ENCODE results near the gene SORCS2.

DNA sequence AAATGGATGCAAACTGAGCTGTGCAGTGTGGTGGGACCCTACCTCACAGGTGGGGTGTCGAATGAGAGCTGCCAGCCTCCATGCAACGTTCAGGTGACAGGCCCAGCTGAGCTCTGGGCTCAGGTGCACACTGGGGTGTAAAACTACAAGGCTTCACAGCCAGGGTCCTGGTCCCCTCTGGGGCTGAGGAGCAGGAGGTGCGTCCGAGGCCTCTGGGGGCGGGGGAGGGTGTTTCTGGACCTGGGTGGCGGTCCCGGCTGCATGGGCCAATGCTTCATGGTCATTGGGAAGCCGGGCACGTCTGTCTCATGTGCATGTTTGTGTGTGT is 26.5 kb upstream of the SORCS2 start:
- TF ChIP-seq, protein P1, sequence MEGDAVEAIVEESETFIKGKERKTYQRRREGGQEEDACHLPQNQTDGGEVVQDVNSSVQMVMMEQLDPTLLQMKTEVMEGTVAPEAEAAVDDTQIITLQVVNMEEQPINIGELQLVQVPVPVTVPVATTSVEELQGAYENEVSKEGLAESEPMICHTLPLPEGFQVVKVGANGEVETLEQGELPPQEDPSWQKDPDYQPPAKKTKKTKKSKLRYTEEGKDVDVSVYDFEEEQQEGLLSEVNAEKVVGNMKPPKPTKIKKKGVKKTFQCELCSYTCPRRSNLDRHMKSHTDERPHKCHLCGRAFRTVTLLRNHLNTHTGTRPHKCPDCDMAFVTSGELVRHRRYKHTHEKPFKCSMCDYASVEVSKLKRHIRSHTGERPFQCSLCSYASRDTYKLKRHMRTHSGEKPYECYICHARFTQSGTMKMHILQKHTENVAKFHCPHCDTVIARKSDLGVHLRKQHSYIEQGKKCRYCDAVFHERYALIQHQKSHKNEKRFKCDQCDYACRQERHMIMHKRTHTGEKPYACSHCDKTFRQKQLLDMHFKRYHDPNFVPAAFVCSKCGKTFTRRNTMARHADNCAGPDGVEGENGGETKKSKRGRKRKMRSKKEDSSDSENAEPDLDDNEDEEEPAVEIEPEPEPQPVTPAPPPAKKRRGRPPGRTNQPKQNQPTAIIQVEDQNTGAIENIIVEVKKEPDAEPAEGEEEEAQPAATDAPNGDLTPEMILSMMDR (conservative IDR thresholded peaks at IDR 0.05; ENCODE audit: low read depth, low read length) = no peak
- no peak for TF ChIP-seq EZH2 (IDR thresholded peaks at IDR 0.05; ENCODE audit: borderline replicate concordance, low read depth, low read length, poor library complexity, severe bottlenecking)

All from A673 (cell line).